GM19372 (cell line): ENCODE results near the gene PHF14.
"Not testable (repeated sequence)": the region's sequence is repeated elsewhere in the genome, so short reads cannot be mapped to it uniquely, and the experiment has no call there.

Source experiments
- ATAC-seq: cut with Tn5 transposase; IDR thresholded peaks from one replicate; pipeline ENCODE4 v1.9.1; 2021; ENCODE audit warnings: mild to moderate bottlenecking, low read depth, moderate library complexity; ENCODE audit not compliant: unreplicated experiment

Gene PHF14, protein sequence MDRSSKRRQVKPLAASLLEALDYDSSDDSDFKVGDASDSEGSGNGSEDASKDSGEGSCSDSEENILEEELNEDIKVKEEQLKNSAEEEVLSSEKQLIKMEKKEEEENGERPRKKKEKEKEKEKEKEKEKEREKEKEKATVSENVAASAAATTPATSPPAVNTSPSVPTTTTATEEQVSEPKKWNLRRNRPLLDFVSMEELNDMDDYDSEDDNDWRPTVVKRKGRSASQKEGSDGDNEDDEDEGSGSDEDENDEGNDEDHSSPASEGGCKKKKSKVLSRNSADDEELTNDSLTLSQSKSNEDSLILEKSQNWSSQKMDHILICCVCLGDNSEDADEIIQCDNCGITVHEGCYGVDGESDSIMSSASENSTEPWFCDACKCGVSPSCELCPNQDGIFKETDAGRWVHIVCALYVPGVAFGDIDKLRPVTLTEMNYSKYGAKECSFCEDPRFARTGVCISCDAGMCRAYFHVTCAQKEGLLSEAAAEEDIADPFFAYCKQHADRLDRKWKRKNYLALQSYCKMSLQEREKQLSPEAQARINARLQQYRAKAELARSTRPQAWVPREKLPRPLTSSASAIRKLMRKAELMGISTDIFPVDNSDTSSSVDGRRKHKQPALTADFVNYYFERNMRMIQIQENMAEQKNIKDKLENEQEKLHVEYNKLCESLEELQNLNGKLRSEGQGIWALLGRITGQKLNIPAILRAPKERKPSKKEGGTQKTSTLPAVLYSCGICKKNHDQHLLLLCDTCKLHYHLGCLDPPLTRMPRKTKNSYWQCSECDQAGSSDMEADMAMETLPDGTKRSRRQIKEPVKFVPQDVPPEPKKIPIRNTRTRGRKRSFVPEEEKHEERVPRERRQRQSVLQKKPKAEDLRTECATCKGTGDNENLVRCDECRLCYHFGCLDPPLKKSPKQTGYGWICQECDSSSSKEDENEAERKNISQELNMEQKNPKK

DNA sequence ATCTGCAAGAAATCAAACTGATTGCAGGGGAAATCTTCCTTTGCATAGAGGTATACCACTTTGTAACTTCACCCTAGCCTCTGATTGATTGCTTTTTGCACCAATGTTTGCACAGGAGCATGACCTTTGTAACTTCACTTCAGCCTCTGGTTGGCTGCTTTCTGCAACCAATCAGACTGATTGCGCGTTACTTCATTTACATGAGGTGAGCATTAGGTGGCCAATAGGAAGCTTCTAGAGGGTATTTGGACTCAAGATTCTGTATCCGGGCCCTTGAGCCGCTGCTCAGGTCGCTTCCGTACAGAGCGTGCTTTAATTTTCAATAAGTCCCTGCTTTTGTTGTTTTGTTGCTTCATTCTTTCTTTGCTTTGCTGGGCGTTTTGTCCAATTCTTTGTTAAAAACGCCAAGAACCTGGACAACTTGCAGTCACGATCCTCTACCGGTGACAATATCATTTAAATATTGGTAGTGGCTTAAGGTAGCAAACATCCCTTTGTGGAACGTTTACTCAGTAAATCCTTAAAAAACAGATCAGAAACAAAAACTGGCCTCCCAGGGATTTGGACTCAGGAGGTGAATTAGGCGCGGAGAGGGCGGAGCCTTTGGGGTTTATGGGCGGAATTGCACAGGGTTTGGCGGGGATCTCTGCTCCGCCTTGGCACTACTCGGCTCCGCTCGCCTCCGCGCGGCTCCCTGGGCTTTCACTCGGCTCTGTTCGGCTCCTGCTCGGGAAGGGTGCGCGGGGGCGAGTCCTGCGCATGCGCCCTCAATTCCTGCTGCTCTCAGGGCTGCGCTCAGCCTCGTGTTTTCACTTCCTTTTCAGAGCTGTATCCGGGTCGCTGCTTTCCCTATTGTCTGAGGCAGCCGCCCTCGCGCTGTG lies at the start of gene PHF14:
Gene PHF14 (plus strand): TSS at position 812 of the 881 bp plus-strand sequence. CDS start 452 bp downstream, outside the sequence.
- ATAC-seq: peak; percentile 91

DNA sequence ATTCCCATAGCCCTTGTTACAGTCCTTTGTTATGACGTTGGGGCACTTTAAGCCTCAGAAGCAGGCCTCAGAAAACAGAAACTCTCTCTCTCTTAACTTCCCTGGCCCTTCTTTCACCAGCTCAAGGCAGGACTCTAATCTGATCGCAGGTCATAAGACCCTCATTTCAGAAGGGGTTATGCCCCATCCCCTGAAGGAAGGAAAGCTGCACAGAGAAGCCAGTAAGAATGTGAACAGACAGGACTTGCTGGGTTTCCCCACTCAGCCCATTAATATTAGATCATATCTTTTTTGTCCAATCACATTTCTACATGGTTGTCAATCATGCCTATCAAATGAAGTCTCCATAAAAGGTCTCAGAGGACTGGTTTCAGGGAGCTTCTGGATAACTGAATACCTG lies 49.3 kb upstream of the PHF14 start:
- no peak for ATAC-seq

DNA sequence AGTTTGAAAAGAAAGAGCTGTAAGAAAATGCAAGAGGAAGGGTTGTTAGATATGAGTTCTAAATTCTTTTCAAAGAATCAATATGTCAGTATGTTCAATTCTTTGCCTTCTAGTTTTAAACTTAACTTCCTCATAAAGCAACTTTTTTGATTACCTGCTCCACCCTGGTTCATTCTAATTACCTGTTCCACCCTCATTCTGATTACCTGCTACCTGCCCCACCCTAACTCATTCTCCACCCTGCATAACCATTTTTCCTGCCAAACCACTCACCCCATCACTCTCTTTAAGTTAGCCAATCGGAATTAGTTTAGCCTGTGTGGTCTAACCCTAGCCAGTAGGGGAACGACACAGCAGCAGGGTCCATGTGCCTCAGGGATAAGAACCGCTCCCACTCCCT lies 45.5 kb upstream of the PHF14 start:
- not testable (repeated sequence) for ATAC-seq

DNA sequence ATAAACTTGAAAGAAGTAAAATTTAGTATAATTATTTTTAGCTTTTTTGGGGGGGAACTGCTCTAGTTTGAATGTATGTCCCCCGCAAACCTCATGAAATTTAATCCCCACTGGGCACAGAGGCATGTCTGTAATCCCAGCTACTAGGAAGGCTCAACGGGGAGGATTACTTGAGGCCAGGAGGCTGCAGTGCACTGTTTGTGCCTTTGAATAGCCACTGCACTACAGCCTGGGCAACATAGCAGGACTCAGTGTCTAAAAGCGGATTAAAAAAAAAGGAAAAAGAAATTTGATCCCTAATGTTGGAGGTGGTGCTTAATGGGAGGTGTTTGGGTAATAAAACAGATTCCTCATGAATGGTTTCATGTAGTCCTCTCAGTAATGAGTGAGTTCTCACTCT lies 43.1 kb upstream of the PHF14 start:
- ATAC-seq: no peak

DNA sequence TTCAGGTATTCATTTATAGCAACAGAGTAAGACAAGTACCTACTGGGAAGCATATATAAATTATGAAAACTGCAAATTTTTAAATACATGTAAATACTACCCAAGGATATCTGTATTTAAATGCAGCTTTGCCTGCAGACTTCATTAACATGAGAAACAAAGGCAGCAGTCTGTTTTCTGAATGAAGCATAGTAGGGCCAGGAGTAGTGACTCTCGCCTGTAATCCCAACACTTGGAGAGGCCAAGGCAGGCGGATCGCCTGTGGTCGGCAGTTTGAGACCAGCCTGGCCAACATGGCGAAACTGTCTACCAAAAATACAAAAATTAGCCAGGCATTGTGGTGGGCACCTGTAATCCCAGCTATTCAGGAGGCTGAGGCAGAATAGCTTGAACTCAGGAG lies 42.5 kb upstream of the PHF14 start:
- no peak for ATAC-seq

DNA sequence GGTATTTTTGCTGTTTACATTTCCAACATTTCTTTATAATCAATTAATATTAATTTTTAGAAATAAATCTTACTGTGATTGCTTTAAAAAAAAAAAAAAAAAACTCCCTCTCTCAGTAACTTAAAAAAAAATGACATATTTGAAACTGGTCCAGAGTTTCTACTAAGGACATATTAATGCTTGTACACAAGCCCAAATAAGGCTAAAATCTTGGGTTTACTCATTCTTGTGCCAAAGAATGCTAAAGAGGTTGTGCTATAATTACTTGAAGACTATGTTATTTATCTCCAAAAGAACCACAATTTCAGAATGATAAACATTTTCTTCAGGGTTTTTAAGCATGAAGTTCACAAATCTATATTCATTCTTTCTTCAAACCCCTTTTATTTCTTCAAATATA lies 39.4 kb upstream of the PHF14 start:
- ATAC-seq: no peak

DNA sequence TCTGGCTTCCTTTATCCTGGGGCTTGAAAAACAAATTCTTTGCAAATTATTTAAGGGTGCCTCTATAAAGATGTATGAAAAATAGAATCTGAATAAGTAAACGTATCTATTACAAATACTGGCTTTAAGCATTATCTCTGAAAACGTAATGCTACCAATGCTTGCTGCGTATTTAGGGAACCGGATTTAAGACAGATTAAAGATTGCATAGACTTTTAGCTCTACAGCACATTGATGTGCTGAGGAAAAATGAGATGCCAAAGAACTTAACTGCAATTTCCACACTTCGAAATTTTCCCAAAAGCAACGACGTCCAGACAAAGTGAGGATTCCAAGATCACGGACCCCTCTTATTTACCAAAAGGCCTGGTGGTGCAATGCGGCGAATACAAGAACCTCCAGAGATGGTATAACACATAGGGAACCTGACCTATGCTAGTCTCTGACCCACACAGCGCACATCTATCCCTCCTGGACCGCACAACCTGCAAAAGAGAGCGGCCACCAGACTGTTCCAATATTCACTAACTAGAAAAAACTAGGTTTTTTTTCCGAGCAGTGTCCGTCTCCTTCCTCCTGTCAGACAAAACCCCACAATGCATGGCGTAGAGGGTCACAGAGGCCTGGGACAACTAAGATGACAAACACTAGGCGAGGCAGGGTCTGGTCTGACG lies 34.3 kb upstream of the PHF14 start:
- ATAC-seq: peak; percentile 1

DNA sequence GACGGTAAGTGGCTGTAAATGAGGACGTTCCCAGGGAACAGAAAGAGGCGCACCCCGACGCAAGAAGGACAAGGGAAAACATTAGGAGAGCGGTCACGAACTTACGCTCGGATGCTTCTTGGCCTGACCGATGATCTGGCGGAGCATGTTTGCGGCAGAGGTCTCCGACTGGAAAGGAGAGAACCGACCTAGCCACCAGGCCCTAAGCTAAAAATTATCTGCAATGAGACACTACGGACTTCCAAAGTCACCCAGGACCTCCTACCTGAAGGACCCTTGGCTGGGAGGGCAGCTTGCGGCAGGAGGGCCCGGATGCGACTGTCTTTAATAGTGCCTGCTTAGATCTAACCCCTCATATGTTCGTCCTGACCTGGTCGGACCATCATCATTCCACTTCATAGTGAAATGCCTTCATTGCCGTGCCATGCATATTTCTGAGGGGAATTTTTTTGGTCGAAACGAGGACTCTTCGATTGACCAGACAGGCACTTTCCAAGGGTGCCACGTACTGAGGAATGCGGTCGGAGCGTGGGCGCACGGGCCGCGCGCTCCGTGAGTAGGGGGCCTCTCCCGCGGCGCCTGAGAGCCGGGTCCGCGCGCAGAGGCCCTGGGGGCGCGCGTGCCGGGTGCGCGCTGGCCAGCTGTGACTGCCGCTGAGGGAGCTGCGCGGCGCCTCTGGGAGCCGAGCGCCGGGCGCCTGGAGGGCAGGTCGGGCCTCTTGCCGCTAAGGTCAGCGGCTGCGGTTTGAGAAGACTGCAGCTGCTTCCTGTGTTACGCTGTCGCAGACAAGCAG lies 33.6 kb upstream of the PHF14 start:
- peak; percentile 90 for ATAC-seq

DNA sequence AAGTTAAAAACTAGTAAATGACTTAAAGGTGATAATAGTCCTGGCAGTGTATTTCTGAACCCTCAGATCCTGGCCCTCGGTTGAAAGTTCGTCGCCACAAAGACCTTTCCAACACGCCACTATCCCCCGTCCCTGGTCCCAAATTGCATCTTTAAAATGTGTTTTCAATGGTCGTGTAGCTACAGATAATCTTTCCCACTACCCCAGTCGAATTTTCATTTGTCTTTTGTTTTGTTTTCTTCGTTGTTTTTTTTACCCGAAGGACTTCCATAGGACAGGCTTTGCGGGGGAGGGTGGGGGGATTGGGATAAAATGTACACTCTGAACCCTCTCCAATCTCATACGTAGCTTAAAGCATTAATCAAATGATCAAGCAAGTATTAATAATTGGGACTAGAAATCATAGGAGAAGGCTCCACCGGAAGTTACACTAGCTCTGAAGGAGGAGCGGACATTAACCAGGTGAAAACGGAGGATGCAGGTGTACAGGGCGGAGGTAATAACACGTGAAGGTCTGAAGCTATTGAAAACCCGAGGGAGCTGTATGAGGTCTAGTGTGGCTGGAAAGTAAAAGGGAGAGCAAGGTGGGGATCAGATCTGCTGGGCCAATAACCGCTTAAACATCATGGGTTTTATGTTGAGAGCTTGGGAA lies 32.8 kb upstream of the PHF14 start:
- ATAC-seq: no peak

DNA sequence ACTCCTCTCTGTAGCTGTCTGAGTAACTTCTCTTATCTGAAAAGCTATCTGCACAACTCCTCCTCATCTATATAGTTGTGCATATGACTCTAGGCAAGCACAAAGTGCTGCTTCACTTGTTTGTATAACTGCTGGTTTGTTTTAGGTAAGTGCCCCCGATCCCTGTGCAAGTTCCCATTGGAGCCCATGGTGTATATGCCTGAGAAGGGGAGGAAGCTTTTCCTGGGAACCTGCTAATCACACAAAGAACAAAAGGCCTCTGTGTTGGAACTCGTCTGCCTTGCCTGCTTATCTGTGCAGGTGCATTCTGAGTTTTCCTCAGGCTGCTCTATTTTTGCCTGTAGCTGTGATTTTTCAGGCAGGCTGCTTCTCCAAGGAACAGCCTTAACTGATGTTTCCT lies 23.2 kb upstream of the PHF14 start:
- ATAC-seq: no peak

DNA sequence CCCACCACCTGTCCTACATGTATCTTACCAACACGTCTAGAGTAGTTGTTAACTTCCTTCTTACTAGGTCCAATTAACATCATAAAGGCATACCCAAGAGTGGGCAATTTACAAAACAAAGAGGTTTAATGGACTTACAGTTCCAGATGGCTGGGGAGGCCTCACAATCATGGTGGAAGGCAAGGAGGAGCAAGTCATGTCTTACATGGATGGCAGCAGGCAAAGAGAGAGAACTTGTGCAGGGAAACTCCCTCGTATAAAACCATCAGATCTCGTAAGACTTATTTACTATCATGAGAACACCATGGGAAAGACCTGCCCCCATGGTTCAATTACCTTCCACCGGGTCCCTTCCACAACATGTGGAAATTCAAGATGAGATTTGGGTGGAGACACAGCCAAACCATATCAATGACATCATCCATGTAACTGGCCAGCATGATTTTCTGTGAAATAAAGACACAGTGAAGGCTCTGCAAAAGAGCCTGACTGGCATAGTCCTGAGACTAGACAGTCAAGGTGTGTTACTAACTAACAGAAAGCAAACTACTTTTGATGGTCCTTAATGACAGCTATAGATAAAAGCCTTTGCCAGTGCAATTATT lies 22.6 kb upstream of the PHF14 start:
- ATAC-seq: not testable (repeated sequence)

DNA sequence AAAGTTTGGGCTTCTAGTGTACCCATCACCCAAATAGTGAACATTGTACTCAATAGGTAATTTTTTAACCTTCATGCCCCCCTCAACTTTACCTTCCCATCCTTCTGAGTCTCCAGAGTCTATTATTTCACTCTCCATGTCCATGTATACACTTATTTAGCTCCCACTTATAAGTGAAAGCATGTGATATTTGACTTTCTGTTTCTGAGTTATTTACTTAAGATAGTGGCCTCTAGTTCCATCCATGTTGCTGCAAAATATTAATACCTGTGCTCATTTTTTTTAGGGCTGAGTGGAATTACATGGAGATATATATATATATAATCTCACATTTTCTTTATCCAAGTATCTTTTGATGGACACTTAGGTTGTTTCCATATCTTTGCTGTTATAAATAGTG lies 21.1 kb upstream of the PHF14 start:
- ATAC-seq: no peak

DNA sequence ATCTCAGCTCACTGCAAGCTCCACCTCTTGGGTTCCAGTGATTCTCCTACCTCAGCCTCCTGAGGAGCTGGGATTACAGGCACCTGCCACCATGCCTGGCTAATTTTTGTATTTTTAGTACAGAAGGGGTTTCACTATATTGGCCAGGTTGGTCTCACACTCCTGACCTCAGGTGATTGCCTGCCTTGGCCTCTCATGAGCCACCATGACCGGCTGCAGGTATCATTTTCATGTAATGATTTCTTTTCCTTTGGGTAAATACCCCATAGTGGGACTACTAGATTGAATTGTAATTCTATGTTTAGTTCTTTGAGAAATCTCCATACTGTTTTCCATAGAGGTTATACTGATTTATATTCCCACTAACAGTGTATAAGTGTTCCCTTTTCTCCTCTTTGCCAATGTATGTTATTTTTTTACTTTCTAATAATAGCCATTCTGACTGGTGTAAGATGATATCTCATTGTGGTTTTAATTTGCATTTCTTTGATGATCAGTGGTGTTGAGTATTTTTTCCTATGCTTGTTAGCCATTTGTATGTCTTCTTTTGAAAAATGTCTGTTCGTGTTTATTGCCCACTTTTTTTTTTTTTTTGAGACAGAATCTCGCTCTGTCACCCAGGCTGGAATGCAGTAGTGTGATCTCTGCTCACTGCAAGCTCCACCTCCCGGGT lies 20.5 kb upstream of the PHF14 start:
- not testable (repeated sequence) for ATAC-seq

DNA sequence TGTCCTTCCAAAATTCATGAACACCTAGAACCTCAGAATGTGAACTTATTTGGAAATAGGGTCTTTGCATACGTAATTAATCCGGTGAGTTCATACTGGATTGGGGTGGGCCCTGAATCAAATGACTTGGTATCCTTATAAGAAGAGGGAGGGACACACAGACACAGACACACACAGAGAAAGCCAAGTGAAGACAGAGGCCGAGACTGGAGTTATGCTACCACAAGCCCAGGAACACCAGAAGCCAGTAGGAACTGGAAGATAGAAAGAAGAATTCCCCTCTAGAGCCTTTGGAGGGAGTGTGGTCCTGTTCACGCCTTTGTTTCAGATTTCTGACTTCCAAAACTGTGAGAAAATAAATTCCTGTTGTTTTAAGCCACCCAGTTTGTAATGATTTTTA lies 17.1 kb upstream of the PHF14 start:
- no peak for ATAC-seq

DNA sequence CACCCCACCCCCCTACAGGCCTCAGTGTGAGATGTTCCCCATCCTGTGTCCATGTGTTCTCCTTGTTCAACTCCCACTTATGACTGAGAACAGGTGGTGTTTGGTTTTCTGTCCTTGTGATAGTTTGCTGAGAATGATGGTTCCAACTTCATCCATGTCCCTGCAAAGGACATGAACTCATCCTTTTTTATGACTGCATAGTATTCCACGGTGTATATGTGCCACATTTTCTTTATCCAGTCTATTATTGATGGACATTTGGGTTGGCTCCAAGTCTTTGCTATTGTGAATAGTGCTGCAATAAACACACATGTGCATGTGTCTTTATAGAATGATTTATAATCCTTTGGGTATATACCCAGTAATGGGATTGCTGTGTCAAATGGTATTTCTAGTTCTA lies 13.4 kb upstream of the PHF14 start:
- not testable (repeated sequence) for ATAC-seq

DNA sequence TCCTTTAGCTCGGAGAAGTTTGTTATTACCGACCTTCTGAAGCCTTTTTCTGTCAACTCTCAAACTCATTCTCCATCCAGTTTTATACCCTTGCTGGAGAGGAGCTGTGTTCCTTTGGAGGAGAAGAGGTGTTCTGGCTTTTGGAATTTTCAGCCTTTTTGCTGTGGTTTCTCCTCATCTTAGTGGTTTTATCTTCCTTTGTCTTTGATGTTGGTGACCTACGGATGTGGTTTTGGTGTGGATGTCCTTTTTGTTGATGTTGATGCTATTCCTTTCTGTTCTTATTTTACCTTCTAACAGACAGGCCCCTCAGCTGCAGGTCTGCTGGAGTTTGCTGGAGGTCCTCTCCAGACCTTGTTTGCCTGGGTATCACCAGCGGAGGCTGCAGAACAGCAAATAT lies 8.7 kb upstream of the PHF14 start:
- not testable (repeated sequence) for ATAC-seq

DNA sequence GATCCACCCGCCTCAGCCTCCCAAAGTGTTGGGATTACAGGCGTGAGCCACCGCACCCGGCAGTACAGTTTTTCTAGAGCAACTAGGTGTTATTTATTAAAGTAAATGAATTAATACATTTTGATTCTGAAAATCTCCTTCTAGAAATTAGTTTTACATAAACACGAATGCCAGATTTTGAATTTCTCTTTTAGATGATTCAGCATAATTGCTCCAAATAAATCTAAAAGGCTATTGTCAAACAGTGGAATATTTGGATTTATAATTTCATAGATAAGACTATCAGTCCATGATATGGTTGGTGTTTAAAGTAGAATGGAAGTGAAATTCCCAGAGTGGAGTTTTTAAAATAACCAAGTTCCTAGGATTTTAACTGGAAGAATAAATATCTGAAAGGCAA lies 1.5 kb upstream of the PHF14 start:
- ATAC-seq: no peak
